Esophagus muscularis mucosa (tissue), 4 donors: Measurements from ENCODE around the gene C4orf33. TPM values are rescaled to one million over a fixed set of nuclear protein-coding genes. Genes with fewer than 3 reads are reported as not detected.

Source experiments
- DNase-seq: peaks from one replicate; pipeline ENCODE4 v3.0.0-alpha.2; 2017; ENCODE audit errors: extremely low spot score
- H3K27ac ChIP-seq, 4 donors: fragments of 200-600 bp; sonication (generic); replicated peaks in 1 of 4; 1 replicate in 3 of 4; 2 replicates in 1 of 4; pipeline ENCODE4 v1.5.1; 2016 to 2019; ENCODE audit warnings: mild to moderate bottlenecking in 1 of 4
- H3K27me3 ChIP-seq, 4 donors: fragments of 200-600 bp; sonication (generic); one replicate each; pipeline versions ENCODE4 v1.5.1 to v1.6.0; 2016 to 2019
- H3K36me3 ChIP-seq, 4 donors: fragments of 200-600 bp; sonication (generic); one replicate each; pipeline ENCODE4 v1.5.1; 2016 to 2019
- H3K4me1 ChIP-seq, 4 donors: fragments of 200-600 bp; sonication (generic); one replicate each; pipeline ENCODE4 v1.5.1; 2016 to 2019
- H3K4me3 ChIP-seq, 4 donors: fragments of 200-600 bp; sonication (generic); 1 replicate in 2 of 4; 2 replicates in 2 of 4; pipeline ENCODE4 v1.5.1; 2016 to 2019; ENCODE audit warnings: mild to moderate bottlenecking in 4 of 4, moderate library complexity in 1 of 4
- H3K9me3 ChIP-seq, 4 donors: fragments of 200-600 bp; sonication (generic); 1 replicate in 3 of 4; 2 replicates in 1 of 4; pipeline ENCODE4 v1.5.1; 2016 to 2019
- CTCF ChIP-seq, 3 experiments: fragments of 200-600 bp in 2 of 3; fragments of 450-650 bp in 1 of 3; sonication (generic) in 2 of 3; IDR thresholded peaks; one replicate each; pipeline ENCODE4 v1.5.1; 2017 to 2019; ENCODE audit warnings: antibody characterized with exemption in 3 of 3, mild to moderate bottlenecking in 2 of 3, moderate library complexity in 1 of 3
- EP300 ChIP-seq: sonication (generic); formaldehyde crosslinking; IDR thresholded peaks from one replicate; pipeline ENCODE4 v1.6.1; 2017; ENCODE audit warnings: antibody characterized with exemption
- POLR2A ChIP-seq: fragments of 450-650 bp; IDR thresholded peaks from one replicate; pipeline ENCODE4 v1.6.1; 2017; ENCODE audit warnings: antibody characterized with exemption, moderate library complexity, mild to moderate bottlenecking, low read depth
- POLR2AphosphoS5 ChIP-seq, 2 donors: sonication (generic); formaldehyde crosslinking; IDR thresholded peaks; one replicate each; pipeline ENCODE4 v1.6.1; 2017; ENCODE audit warnings: antibody characterized with exemption in 2 of 2
- WGBS: methylation state at CpG from one replicate; pipeline ENCODE4 v1.1.5; 2018; 5-methylcytosine and 5-hydroxymethylcytosine counted together
- intact Hi-C: fragments of 100-400 bp; cut with DNase I; formaldehyde crosslinking; loops from one replicate; pipeline ENCODE4 v1.15.1; 2023
- total RNA-seq, 4 donors: library from RNA; depleted of rRNA; stranded (reverse); fragments of >200 nt; gene quantifications; one replicate each; pipeline versions ENCODE4 v1.1.0 to v1.2.1, GENCODE V29; 2016

The C4orf33 gene
- total RNA-seq, 4 donors from 2014 or later = 4.8 to 7.2 (median 5.6) TPM

GRCh38 chr4:129145222-129145730 lies 49.3 kb downstream of the C4orf33 start:
- DNase-seq = no peak
- WGBS = 86% methylated on average over 5 of the region's 5 CpGs
- Histone ChIP-seq H3K27ac (no peak overlapping the region), H3K9me3 (no peaks in the 10 kb centered on the region), H3K4me1 (no peaks in the 10 kb centered on the region), H3K4me3 (no peak overlapping the region), H3K36me3 (no peaks in the 10 kb centered on the region), H3K27me3 (no peaks in the 10 kb centered on the region)
- TF ChIP-seq EP300 (no peak), POLR2AphosphoS5 (IDR thresholded peaks at IDR 0.05) (no peak), POLR2A (no peak), CTCF (IDR thresholded peaks at IDR 0.05) (no peak)
- intact Hi-C loops = no loop called here

- TF ChIP-seq CTCF (IDR thresholded peaks at IDR 0.05) (no peak), POLR2A (no peak), POLR2AphosphoS5 (IDR thresholded peaks at IDR 0.05) (no peak), EP300 (no peak)
- Histone ChIP-seq H3K9me3 (no peaks in the 10 kb centered on the region), H3K36me3 (no peaks in the 10 kb centered on the region), H3K4me1 (no peaks in the 10 kb centered on the region), H3K4me3 (no peak overlapping the region), H3K27me3 (no peaks in the 10 kb centered on the region), H3K27ac (no peak overlapping the region)
- DNase-seq = no peak
- intact Hi-C loops = no loop called here
- 92% methylated on average over 2 of the region's 2 CpGs for WGBS
These were observed 50.7 kb downstream of the C4orf33 start for GRCh38 chr4:129146639-129147038.

GRCh38 chr4:129148892-129149291 lies 52.9 kb downstream of the C4orf33 start:
- Histone ChIP-seq H3K4me1 (no peaks in the 10 kb centered on the region), H3K27me3 (no peaks in the 10 kb centered on the region), H3K9me3 (no peaks in the 10 kb centered on the region), H3K4me3 (no peak overlapping the region), H3K27ac (no peak overlapping the region), H3K36me3 (no peaks in the 10 kb centered on the region)
- no peak for DNase-seq
- intact Hi-C loops = no loop called here
- TF ChIP-seq POLR2A = no peak
- no peak for TF ChIP-seq EP300
- TF ChIP-seq CTCF (IDR thresholded peaks at IDR 0.05) = no peak
- TF ChIP-seq POLR2AphosphoS5 (IDR thresholded peaks at IDR 0.05) = no peak
- WGBS = 88% methylated on average over 2 of the region's 2 CpGs

GRCh38 chr4:129149906-129150305 lies 54.0 kb downstream of the C4orf33 start:
- 39% methylated on average over 1 of the region's 1 CpG for WGBS
- TF ChIP-seq POLR2AphosphoS5 (IDR thresholded peaks at IDR 0.05) (no peak), CTCF (IDR thresholded peaks at IDR 0.05) (no peak), POLR2A (no peak), EP300 (no peak)

GRCh38 chr4:129152350-129152749 lies 56.4 kb downstream of the C4orf33 start:
- intact Hi-C loops = no loop called here
- TF ChIP-seq CTCF (IDR thresholded peaks at IDR 0.05) = no peak
- TF ChIP-seq EP300 = no peak
- no peak for TF ChIP-seq POLR2AphosphoS5 (IDR thresholded peaks at IDR 0.05)
- TF ChIP-seq POLR2A = no peak
- DNase-seq = no peak
- H3K4me1 ChIP-seq = no peaks in the 10 kb centered on the region
- H3K27ac ChIP-seq = no peak overlapping the region
- no peaks in the 10 kb centered on the region for H3K27me3 ChIP-seq
- no peak overlapping the region for H3K4me3 ChIP-seq
- WGBS = 69% methylated on average over 2 of the region's 2 CpGs
- no peaks in the 10 kb centered on the region for H3K9me3 ChIP-seq
- H3K36me3 ChIP-seq = no peaks in the 10 kb centered on the region

More at GRCh38 chr4:129149906-129150305, 54.0 kb downstream of the C4orf33 start:
- intact Hi-C loops = no loop called here
- no peaks in the 10 kb centered on the region for H3K27me3 ChIP-seq
- DNase-seq = no peak
- H3K36me3 ChIP-seq = no peaks in the 10 kb centered on the region
- H3K4me1 ChIP-seq = no peaks in the 10 kb centered on the region
- H3K4me3 ChIP-seq = no peak overlapping the region
- no peaks in the 10 kb centered on the region for H3K9me3 ChIP-seq
- no peak overlapping the region for H3K27ac ChIP-seq
